HG02884 (cell line): Measurements from ENCODE around the gene SMIM14.
"Not testable (repeated sequence)": the region's sequence is repeated elsewhere in the genome, so short reads cannot be mapped to it uniquely, and the experiment has no call there.

Experiments used
- ATAC-seq: cut with Tn5 transposase; IDR thresholded peaks from one replicate; pipeline ENCODE4 v1.9.1; 2021; ENCODE audit warnings: mild to moderate bottlenecking, moderate library complexity; ENCODE audit not compliant: unreplicated experiment

The SMIM14 gene

DNA sequence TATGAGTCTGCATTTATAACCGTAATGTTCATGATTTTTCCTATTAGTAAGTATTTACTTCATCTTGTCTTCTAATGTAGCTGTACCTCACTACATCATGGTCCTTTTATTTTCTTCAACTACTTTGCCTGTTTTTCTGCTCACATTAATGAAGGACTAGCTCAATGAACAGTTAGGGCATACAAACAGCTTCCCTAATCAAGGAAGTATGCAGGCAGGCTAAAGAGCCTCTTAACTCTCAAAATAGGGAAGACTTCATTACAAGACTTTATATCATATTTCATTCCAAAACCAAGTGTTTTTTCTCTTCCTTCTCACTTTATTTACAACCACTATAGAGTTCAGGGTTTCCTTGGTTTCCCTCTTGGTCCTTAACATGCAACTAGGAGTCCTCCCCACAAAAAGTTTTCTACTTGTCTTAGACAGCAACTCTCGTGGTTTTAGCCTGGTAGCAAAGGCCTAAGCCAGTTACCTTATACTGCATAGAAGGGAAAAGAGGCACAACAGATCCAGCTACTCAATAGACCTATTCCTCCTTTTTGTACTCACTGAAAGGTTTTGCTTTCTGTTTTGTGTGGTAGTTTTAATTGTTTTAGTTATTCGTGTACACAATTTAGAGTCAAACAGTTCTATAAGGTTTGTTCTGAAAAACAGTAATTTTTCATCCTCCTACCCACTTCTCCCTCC, 40.8 kb downstream of the SMIM14 start:
- no peak for ATAC-seq

DNA sequence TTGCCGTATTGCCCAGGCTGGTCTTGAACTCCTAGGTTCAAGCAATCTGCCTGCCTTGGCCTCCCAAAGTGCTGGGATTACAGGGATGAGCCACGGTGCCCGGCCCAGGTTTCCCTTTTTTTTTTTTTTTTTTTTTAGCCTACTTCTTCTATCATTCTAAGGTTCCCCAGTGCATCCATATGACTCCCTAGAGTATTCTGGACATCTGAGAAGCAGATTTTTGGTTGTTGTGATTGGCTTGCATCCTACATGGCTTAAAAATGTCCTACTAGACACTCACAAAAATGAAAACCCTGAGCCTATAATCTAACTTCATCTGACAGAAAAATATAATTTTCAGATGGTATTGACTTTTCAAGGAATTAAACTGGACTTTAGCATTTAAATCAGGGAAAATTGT, 41.7 kb downstream of the SMIM14 start:
- no peak for ATAC-seq

DNA sequence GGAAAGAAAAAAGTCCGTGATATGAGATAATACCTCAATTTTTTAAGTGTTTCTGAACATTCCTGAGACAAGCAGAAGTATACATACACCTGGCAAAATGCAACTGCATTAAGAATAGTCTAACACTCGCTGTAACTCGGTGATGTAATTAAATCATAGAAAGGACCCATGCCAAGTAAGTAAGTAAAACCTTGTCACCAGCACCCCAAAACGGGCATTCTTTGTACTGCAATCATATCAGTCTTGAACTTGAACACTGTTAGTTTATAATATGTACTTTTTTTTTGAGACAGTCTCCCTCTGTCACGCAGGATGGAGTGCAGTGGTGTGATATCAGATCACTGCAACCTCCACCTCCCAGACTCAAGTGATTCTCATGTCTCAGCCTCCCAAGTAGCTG, 47.4 kb downstream of the SMIM14 start:
- ATAC-seq = no peak

DNA sequence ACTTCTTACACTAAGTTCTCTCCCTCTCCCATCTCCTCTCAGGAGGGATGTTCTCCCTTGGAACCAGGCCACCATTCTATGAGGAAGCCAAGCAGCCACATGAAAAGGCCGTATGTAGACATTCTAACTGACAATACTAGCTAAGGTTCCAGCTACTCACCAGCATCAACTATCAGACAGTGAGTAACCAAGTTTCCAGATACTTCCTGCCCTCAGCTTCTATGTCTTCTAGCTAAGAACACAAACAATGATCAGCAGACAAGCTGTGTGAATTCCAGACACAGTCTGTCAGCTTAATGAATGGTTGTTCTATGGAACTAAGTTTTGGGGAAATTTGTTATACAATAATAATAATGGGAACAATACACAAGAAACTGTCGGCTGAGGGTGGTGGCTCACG, 50.8 kb downstream of the SMIM14 start:
- no peak for ATAC-seq

GRCh38 chr4:39574946-39575345, 63.7 kb downstream of the SMIM14 start:
- ATAC-seq = no peak

- no peak for ATAC-seq
Observed at GRCh38 chr4:39571504-39571903, 67.2 kb downstream of the SMIM14 start.

GRCh38 chr4:39571054-39571453, 67.6 kb downstream of the SMIM14 start:
- ATAC-seq = no peak

- ATAC-seq = no peak
Observed at GRCh38 chr4:39569209-39569608, 69.5 kb downstream of the SMIM14 start.

DNA sequence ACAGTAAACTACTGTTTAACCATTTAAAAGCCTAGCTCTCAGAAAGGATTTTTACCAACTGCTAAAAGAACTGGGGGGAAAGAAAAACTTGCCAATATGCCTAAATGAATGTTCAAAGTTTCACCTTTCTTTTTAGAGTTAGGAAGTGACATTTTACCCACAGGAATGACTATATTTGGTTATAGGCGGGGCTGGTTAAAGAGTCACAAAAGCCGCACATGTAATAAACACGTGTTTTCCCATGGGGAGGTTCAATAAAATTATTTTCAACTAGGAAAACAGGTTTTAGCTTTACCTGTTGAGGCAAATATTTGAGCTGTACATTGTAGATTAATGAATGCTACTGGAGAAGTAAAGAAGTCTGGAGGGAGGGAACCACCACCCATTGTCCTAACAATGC, 69.9 kb downstream of the SMIM14 start:
- no peak for ATAC-seq

GRCh38 chr4:39565878-39566600, 72.6 kb downstream of the SMIM14 start:
- no peak for ATAC-seq

DNA sequence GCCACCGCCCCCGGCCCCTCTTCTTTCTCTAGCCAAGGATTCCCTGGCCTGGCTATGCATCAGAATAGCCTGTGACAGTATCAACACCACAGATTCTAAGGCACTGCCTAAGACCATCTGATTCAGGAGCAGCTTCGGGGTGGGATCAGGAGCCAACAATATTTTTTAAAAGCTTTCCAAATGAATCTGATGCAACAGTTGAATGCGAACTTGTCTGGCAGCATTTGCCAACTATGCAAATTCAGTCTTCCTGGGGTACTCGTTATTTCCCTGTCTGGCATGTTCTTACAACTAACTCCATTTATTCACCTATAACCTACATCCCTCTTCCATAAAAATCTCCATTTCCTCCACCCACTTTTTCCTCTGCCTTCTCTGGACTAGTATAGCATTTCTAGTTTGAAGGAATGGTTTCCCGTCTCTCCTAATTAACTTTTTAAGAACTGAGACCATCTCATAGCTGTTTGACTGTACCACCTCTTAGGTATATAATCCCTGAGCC, 75.3 kb downstream of the SMIM14 start:
- ATAC-seq = no peak

DNA sequence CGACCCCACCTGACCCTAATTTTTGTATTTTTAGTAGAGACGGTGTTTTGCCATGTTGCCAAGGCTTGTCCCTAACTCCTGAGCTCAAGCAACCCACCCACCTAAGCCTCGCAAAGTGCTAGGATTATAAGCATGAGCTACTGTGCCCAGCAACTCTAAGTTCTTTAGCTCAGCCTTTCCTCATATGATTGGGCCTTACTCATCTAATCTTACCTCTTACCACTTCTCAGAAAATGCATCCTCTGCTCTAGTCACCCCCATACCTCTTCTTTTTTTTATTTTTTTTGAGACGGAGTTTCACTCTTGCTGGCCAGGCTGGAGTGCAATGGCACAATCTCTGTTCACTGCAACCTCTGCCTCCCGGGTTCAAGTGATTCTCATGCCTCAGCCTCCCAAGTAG, 75.9 kb downstream of the SMIM14 start:
- ATAC-seq = no peak

- no peak for ATAC-seq
Observed at GRCh38 chr4:39559626-39560025, 79.0 kb downstream of the SMIM14 start.

GRCh38 chr4:39555472-39555871, 83.2 kb downstream of the SMIM14 start:
- no peak for ATAC-seq

DNA sequence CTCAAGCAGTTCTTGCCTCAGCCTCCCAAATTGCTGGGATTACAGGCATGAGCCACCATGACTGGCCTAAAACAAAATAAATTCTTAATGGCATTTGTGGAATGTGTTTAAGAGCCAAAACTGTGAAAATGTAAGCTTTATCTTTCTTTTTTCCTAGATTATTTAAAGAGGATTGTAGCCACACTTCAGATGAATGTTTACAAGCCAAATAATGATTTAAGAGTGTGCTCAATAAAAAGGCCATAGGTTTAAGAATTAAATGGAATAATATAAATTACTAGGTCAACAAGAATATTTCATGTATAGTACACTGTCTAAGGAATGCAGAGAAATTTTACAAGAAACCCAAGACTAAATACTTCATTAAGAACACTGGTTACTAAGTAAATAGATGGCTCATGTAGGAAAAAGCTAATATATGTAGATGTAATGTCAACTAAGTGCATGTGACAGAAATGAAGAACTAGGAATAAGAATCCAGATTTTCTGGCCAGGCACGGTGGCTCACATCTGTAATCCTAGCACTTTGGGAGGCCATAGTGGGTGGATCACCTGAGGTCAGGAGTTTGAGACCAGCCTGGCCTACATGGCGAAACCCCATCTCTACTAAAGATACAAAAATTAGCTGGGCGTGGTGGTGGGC, 90.1 kb downstream of the SMIM14 start:
- no peak for ATAC-seq

GRCh38 chr4:39544580-39545315, 93.9 kb downstream of the SMIM14 start:
- no peak for ATAC-seq

DNA sequence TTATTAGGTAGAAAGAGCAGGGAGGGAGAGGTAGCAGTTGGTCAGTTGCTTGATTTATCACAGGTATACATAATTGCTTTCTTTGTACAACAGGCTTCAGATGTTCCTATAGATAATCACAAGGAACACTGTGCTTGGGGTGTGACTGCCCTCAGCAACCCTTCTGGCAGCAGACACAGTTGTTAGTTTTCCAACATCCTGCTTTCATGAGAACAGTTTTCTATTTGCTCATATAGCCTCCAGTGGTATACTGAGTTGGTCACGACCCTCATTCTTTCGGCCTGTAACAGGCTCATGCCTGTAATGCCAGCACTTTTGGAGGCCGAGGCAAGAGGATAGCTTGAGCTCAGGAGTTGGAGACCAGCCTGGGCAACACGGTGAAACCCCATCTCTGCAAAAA, 94.6 kb downstream of the SMIM14 start:
- ATAC-seq = not testable (repeated sequence)

GRCh38 chr4:39543034-39543433, 95.6 kb downstream of the SMIM14 start:
- ATAC-seq = no peak

- no peak for ATAC-seq
Observed at GRCh38 chr4:39542611-39543012, 96.1 kb downstream of the SMIM14 start.

DNA sequence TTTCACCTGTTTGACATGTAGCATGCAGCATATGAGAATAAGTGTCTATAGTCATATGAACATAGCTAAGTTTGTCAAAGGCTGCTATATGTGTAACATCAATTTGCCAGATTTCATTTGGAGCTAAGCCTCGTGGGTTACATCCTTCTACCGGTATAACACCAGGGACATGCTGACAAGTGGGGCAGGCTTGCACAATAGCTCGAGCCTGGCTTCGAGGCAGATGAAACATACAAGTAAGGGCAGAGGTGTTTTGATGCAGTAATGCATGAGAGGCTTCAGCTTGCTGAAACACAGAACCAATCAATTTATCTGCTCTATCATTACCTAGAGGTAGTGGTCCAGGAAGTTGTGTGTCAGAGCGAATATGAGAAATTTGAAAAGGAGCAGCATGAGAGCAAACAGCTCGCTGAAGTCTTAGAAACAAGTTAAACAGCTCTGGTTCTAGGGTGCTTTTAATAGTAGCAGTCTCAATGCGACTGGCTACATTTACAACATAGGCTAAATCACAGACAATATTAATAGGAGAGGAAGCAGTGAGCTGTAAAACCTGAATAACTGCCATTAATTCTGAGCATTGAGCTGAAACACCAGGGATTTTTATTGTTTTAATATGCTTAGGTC, 96.6 kb downstream of the SMIM14 start:
- ATAC-seq = no peak

DNA sequence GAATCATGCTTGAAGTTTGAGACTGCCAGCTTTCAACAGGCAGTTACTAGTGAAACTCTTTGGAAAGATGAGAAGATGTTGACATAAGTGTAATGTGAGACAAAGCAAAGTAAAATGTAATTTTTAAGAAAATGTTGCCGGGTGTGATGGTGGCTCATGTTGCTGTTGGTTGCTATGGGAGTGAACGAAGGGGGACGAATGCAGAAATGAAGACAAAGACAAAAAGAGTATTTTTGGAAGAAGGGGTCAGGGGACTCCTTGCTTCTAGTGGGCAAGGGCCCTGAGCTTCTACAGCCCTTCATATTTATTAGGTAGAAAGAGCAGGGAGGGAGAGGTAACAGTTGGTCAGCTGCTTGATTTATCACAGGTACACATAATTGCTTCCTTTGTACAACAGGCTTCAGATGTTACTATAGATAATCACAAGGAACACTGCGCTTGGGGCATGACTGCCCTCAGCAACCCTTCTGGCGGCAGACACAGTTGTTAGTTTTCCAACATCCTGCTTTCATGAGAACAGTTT, 99.5 kb downstream of the SMIM14 start:
- ATAC-seq = no peak
